ENCODE data around the gene DHDDS. TPM values are rescaled to one million over a fixed set of nuclear protein-coding genes. Genes with fewer than 3 reads are reported as not detected.

The DHDDS gene
- total and polyA plus RNA-seq, 2 of the 13 experiments (the other 11 are each of a cell fraction or from before 2014, with no cell fraction given), result 18.9 to 28.3 TPM

GRCh38 chr1:26387447-26387846 lies 44.7 kb upstream of the DHDDS start (continued):
- TF ChIP-seq USF2 (IDR thresholded peaks at IDR 0.05; ENCODE audit: low read depth, low read length), result no peak
- TF ChIP-seq USF2 (CRISPR knock-in tag; IDR thresholded peaks at IDR 0.05; ENCODE audit: borderline replicate concordance), result no peak
- peak; percentile 43; the same call in 1 of the 2 replicates for TF ChIP-seq ZNF589 (CRISPR knock-in tag; conservative IDR thresholded peaks at IDR 0.05)
- 0 out of 2 replicates have a peak, but pooled peaks have one; percentile 32 for TF ChIP-seq ZMAT3 (CRISPR knock-in tag; conservative IDR thresholded peaks at IDR 0.05)
- TF ChIP-seq ZNF562 (CRISPR knock-in tag; IDR thresholded peaks at IDR 0.05; ENCODE audit: borderline replicate concordance), result no peak
- TF ChIP-seq ZFX (CRISPR knock-in tag; IDR thresholded peaks at IDR 0.05; ENCODE audit: low read depth), result no peak
- TF ChIP-seq HOMEZ (CRISPR knock-in tag; IDR thresholded peaks at IDR 0.05; ENCODE audit: low read depth), result peak; percentile 47; the same call in 1 of the 2 replicates
- peak; percentile 64; the same call in 1 of the 2 replicates for TF ChIP-seq TFE3 (CRISPR knock-in tag; IDR thresholded peaks at IDR 0.05)
- no peak for TF ChIP-seq NR0B2 (CRISPR knock-in tag; IDR thresholded peaks at IDR 0.05)
- TF ChIP-seq ZNF407 (CRISPR knock-in tag; IDR thresholded peaks at IDR 0.05; ENCODE audit: not compliant biosample characterization), result no peak
- TF ChIP-seq ZNF503 (CRISPR knock-in tag; IDR thresholded peaks at IDR 0.05), result peak; percentile 77; the same call in 1 of the 2 replicates
- no peak for TF ChIP-seq FLYWCH1 (CRISPR knock-in tag; IDR thresholded peaks at IDR 0.05)
- TF ChIP-seq SMYD3 (CRISPR knock-in tag; IDR thresholded peaks at IDR 0.05), result no peak
